Smooth muscle cell (in vitro differentiated cells): ENCODE results near the gene GIPR. TPM values are rescaled to one million over a fixed set of nuclear protein-coding genes. Genes with fewer than 3 reads are reported as not detected.

Experiments used
- DNase-seq: peaks from one replicate; lab custom pipeline; 2025; ENCODE audit not compliant: unreplicated experiment; lab: John Stamatoyannopoulos, UW
- H2AFZ ChIP-seq: fragments of 200-600 bp; sonication (generic); 2 replicates; pipeline ENCODE4 v1.6.0; 2016; ENCODE audit warnings: antibody characterized with exemption, low read depth, mild to moderate bottlenecking
- H3F3A ChIP-seq: fragments of 200-600 bp; sonication (generic); 2 replicates; pipeline ENCODE4 v1.6.0; 2017; ENCODE audit warnings: antibody characterized with exemption, low read depth
- H3K27ac ChIP-seq: fragments of 200-600 bp; sonication (generic); 2 replicates; pipeline ENCODE4 v1.5.1; 2016; ENCODE audit warnings: low read depth, mild to moderate bottlenecking
- H3K27me3 ChIP-seq: fragments of 200-600 bp; sonication (generic); 2 replicates; pipeline ENCODE4 v1.6.1; 2016; ENCODE audit warnings: low read depth, mild to moderate bottlenecking
- H3K36me3 ChIP-seq: fragments of 200-600 bp; sonication (generic); 2 replicates; pipeline ENCODE4 v1.5.1; 2016; ENCODE audit warnings: low read depth
- H3K4me1 ChIP-seq: fragments of 200-600 bp; sonication (generic); 2 replicates; pipeline ENCODE4 v1.5.1; 2016; ENCODE audit warnings: low read depth
- H3K4me2 ChIP-seq: fragments of 200-600 bp; sonication (generic); 2 replicates; pipeline ENCODE4 v1.6.0; 2016; ENCODE audit warnings: mild to moderate bottlenecking
- H3K4me3 ChIP-seq: fragments of 200-600 bp; sonication (generic); 2 replicates; pipeline ENCODE4 v1.5.1; 2016; ENCODE audit warnings: mild to moderate bottlenecking
- H3K79me2 ChIP-seq: fragments of 200-600 bp; sonication (generic); 2 replicates; pipeline ENCODE4 v1.6.0; 2016; ENCODE audit warnings: low read depth, mild to moderate bottlenecking
- H3K9ac ChIP-seq: fragments of 200-600 bp; sonication (generic); 2 replicates; pipeline ENCODE4 v1.6.0; 2016; ENCODE audit warnings: low read depth
- H3K9me3 ChIP-seq: fragments of 200-600 bp; sonication (generic); replicated peaks from 2 replicates; pipeline ENCODE4 v1.5.1; 2016; ENCODE audit warnings: low read depth
- H4K20me1 ChIP-seq: fragments of 200-600 bp; sonication (generic); 2 replicates; pipeline ENCODE4 v1.6.0; 2016; ENCODE audit warnings: low read depth
- CTCF ChIP-seq: fragments of 200-600 bp; sonication (generic); IDR thresholded peaks from 2 replicates; pipeline ENCODE4 v1.5.1; 2017; ENCODE audit warnings: borderline replicate concordance, mild to moderate bottlenecking, antibody characterized with exemption; ENCODE audit not compliant: insufficient read depth, poor library complexity, severe bottlenecking
- whole genome bisulfite sequencing: methylation state at CpG from one replicate; pipeline ENCODE4 v1.1.7; 2016; ENCODE audit warnings: low lambda C conversion rate; 5-methylcytosine and 5-hydroxymethylcytosine counted together
- polyA plus RNA-seq: library from polyadenylated mRNA; unstranded; fragments of >200 nt; fragmentation: Nextera tagmentation; extraction: Ambion mirVana; gene quantifications from 2 replicates; pipeline ENCODE4 v1.2.1, GENCODE V29; 2016
- total RNA-seq: library from RNA; depleted of rRNA; stranded (reverse); fragments of >200 nt; gene quantifications from 2 replicates; pipeline ENCODE4 v1.2.3, GENCODE V29; 2014

Gene GIPR
- total and polyA plus RNA-seq, 2 experiments from 2014 or later = 0.99 to 2.4 TPM

DNA sequence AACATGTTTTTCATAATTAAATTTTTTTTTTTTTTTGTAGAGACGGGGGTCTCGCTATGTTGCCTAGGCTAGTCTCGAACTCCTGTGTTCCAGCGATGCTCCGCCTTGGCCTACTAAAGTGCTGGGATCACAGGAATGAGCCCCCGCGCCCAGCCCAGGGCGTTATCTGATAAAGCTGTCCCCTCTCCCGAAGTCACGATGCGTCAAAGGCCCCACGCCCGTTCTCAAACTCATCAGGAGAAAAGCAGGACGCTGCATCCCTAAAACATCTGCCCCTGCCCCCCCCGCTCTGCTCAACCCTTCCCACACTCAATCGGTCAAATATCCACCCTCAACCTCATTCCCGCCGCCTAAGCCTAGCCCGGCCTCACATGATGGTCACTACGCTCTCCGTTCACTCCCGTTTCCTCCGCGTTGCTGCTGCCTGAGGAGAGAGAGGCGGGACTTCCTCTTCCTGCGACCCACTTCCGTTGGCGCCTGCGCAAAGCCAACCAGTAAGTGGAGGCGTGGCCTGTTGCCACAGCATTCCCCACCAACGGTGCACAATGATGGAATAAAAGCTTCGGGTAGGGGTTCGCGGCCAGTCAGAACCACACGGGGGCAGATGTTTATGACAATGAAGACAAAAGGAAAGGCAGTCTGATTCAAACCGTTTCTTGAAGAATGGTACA is 23.6 kb downstream of the GIPR start, which contains the start of gene SNRPD2:
TSS of gene SNRPD2 (minus strand) at position 438 of the 671 bp plus-strand sequence. CDS start at position 373, 65 bp downstream.
- Histone ChIP-seq H3K4me1 (peaks cover 6% of the 10 kb centered on the region), H4K20me1 (no peaks in the 10 kb centered on the region), H3K27ac (peak within 1 kb of the TSS; percentile 95), H3K9me3 (no peaks in the 10 kb centered on the region), H3K9ac (peak within 1 kb of the TSS; percentile 94), H2AFZ (peak within 1 kb of the TSS; percentile 40), H3K4me3 (peak within 1 kb of the TSS; percentile 68), H3K4me2 (peak within 1 kb of the TSS; percentile 90), H3F3A (peaks cover 5% of the 10 kb centered on the region), H3K79me2 (peaks cover 27% of the 10 kb centered on the region), H3K36me3 (no peaks in the 10 kb centered on the region), H3K27me3 (no peaks in the 10 kb centered on the region)
- whole genome bisulfite sequencing = under 1% methylated on average over 35 of the region's 36 CpGs
- no peak for TF ChIP-seq CTCF
- DNase-seq = peak; percentile 97

GRCh38 chr19:45692187-45693105 is 24.4 kb downstream of the GIPR start, which contains the start of gene QPCTL:
QPCTL (plus strand) TSS chr19:45692666; CDS start chr19:45692704, 38 bp downstream.
- H3K79me2 ChIP-seq = peaks cover 27% of the 10 kb centered on the region
- no peaks in the 10 kb centered on the region for H4K20me1 ChIP-seq
- peak within 1 kb of the TSS; percentile 90 for H3K4me2 ChIP-seq
- H2AFZ ChIP-seq = peak within 1 kb of the TSS; percentile 40
- no peaks in the 10 kb centered on the region for H3K36me3 ChIP-seq
- DNase-seq = peak; percentile 98
- under 1% methylated on average over 67 of the region's 70 CpGs for WGBS
- H3K27ac ChIP-seq = peak within 1 kb of the TSS; percentile 95
- peak within 1 kb of the TSS; percentile 68 for H3K4me3 ChIP-seq
- H3F3A ChIP-seq = peaks cover 2% of the 10 kb centered on the region
- TF ChIP-seq CTCF = no peak
- peaks cover 6% of the 10 kb centered on the region for H3K4me1 ChIP-seq
- no peaks in the 10 kb centered on the region for H3K27me3 ChIP-seq
- no peaks in the 10 kb centered on the region for H3K9me3 ChIP-seq
- H3K9ac ChIP-seq = peak within 1 kb of the TSS; percentile 94

DNA sequence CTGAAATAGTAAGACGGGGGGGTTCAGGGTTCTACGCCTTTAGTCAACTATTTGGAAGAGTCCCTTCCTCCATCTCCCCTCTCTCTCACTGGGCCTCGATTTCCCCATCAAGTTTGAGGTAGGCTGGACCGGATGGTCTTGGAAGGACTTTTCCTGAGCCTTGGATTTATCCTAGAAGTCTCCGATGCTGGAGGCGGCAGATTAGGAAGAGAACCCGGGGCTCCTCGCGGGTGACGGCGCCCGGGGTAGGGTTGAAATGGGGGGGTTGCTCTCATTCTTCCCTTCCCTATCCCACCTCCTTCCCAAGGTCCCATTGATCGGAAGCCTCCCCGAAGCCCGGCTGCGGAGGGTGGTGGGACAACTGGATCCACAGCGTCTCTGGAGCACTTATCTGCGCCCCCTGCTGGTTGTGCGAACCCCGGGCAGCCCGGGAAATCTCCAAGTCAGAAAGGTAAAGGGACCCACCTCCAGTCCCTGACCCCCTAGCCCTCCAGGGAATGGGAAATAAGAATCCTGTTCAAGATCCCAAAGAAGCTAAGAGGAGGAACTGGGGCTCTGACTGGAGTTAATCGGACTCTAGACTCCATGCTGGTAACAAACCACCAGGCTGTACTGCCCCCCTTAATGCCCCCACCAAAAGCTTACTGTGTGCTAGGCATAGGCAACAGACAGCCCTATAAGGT is 25.2 kb downstream of the GIPR start:
- peak overlapping the region; percentile 90 for H3K4me2 ChIP-seq
- 1% methylated on average over 22 of the region's 22 CpGs for WGBS

More for the DNA sequence above, 25.2 kb downstream of the GIPR start:
- no peaks in the 10 kb centered on the region for H4K20me1 ChIP-seq
- peak overlapping the region; percentile 94 for H3K9ac ChIP-seq
- H3K4me3 ChIP-seq = peak overlapping the region; percentile 68
- no peaks in the 10 kb centered on the region for H3F3A ChIP-seq
- DNase-seq = peak; percentile 51
- H3K27ac ChIP-seq = peak overlapping the region; percentile 95
- H2AFZ ChIP-seq = peak overlapping the region; percentile 8
- H3K4me1 ChIP-seq = peaks cover 6% of the 10 kb centered on the region
- peaks cover 27% of the 10 kb centered on the region for H3K79me2 ChIP-seq
- no peaks in the 10 kb centered on the region for H3K27me3 ChIP-seq
- peak; percentile 97 for TF ChIP-seq CTCF
- H3K36me3 ChIP-seq = no peaks in the 10 kb centered on the region
- no peaks in the 10 kb centered on the region for H3K9me3 ChIP-seq
